HG03039 (cell line): ENCODE data around the gene TMEM243.
"Not testable (repeated sequence)": the region's sequence is repeated elsewhere in the genome, so short reads cannot be mapped to it uniquely, and the experiment has no call there.

ENCODE experiments used
- ATAC-seq: cut with Tn5 transposase; IDR thresholded peaks from one replicate; pipeline ENCODE4 v1.9.1; 2021; ENCODE audit warnings: mild to moderate bottlenecking, moderate library complexity; ENCODE audit not compliant: unreplicated experiment

TMEM243 gene, protein sequence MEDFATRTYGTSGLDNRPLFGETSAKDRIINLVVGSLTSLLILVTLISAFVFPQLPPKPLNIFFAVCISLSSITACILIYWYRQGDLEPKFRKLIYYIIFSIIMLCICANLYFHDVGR

DNA sequence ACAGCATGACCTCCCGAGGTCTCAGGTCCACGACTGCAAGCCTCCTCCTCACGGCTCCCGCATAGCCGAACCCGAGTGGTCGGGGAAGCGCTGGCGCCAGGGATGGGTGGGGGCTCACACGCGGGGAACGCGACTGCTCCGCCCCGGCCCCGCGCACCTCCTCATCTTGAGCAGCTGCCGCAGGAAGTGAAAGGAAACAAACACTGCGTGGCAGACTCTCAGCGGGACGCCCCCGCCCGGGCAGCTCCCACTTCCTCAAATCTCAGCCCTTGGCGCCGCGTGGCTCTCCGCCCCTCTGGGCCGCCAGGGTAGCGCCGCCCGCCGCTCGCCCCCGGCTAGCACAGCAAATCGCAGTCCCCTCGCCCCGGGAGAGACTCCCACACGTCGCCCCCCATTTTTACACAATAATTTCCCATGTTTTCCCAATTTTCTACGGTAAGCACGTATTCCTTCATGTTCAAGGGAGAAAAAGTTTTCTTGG, at the start of gene TMEM243:
TMEM243 (minus strand) TSS at position 188 of the 481 bp plus-strand sequence. CDS start 229 bp downstream, outside the sequence.
- ATAC-seq: peak; percentile 43

DNA sequence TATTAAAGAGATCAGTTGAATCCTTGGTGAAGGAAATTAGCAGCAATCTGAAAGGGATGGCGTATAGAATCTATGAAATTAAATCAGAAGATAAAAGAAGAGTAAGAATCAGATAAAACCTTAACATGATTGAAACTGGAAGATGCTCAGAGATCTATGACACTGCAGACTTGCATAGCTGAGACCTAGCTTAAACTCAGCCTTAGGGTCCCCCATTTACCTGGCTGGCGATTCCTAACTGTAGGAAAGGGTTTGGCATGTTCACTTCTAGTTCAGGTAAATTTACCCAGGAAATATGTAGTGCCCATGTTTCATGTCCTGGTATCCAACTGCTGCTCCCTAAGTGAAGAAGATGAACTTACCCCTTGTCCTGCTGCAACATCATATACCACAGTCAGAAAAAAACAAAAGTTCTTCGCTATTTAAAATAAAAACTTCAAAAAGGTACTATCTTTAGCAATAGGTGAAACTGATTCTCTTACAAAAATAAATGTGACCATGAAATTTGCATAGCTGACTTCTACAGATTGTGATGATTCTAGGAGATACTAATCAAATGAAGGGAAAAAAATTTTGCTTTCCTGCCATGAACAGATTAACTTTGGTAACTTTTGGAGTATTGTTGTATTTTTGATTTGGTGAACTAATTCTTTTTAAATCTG, 47.8 kb upstream of the TMEM243 start:
- ATAC-seq: peak; percentile 73

DNA sequence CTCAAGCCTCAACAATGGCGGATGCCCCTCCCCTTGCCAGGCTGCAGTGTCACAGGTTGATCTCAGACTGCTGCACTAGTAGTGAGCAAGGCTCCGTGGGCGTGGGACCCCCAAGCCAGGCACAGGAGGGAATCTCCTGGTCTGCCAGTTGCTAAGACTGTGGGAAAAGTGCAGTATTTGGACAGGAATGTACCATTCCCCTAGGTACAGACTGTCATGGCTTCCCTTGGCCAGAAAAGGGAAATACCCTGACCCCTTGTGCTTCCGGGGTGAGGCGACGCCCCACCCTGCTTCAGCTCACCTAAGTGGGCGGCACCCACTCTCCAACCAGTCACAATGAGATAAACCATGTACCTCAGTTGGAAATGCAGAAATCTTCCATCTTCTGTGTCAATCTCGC, 44.0 kb upstream of the TMEM243 start:
- ATAC-seq: no peak

DNA sequence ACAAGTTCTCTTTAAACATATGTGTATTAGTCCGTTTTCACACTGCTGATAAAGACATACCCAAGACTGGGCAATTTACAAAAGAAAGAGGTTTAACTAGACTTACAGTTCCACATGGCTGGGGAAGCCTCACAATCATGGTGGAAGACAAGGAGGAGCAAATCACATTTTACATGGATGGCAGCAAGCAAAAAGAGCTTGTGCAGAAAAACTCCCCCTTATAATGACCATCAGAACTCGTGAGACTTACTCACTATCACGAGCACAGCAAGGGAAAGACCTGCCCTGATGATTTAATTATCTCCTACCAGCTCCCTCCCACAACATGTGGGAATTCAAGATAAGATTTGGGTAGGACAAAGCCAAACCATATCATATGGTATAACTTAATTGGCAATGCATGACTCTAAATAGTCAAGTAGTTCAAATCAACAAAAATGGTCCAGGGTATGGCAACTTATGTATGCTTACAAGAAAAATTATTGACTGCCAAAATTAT, 34.1 kb upstream of the TMEM243 start:
- ATAC-seq: no peak

DNA sequence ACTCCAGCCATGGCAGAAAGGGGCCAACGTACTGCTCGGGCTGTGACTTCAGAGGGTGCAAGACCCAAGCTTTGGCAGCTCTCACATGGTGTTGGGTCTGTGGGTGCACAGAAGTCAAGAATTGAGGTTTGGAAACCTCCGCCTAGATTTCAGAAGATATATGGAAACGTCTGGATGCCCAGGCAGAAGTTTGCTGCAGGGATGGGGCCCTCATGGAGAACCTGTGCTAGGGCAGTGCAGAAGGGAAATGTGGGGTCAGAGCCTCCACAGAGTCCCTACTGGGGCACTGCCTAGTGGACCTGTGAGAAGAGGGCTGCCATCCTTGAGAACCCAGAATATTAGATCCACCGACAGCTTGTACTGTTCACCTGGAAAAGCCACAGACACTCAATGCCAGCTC, 26.1 kb upstream of the TMEM243 start:
- not testable (repeated sequence) for ATAC-seq

DNA sequence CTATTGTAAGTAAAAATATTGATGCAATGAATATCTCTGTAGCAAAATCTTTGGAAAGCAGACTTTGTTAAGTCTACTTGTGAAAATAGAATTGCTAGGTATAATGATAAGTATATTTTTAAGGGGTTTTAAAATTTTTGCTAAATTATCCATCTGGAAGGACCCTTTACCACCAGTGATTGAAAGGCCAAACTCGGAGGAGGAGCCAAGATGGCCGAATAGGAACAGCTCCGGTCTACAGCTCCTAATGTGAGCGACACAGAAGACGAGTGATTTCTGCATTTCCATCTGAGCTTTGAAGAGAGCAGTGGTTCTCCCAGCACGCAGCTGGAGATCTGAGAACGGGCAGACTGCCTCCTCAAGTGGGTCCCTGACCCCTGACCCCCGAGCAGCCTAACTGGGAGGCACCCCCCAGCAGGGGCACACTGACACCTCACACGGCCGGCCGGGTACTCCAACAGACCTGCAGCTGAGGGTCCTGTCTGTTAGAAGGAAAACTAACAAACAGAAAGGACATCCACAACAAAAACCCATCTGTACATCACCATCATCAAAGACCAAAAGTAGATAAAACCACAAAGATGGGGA, 19.0 kb upstream of the TMEM243 start:
- ATAC-seq: not testable (repeated sequence)

DNA sequence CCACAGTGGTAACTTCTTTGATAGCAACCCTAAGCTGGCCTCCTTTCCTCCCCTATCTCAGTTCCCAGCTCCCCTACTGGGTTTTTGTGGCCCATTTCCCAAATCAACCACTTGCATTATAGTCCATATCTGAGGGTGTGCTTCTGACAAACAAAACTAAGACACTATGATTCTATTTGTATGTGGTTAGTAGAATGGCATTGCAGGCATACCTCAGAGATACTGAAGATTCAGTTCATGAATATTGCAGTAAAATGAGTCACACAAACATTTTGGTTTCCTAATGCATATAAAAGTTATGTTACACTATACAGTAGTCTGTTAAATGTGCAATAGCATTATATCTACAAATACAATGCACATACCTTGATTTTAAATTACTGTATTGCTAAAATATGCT, 15.4 kb upstream of the TMEM243 start:
- ATAC-seq: no peak

DNA sequence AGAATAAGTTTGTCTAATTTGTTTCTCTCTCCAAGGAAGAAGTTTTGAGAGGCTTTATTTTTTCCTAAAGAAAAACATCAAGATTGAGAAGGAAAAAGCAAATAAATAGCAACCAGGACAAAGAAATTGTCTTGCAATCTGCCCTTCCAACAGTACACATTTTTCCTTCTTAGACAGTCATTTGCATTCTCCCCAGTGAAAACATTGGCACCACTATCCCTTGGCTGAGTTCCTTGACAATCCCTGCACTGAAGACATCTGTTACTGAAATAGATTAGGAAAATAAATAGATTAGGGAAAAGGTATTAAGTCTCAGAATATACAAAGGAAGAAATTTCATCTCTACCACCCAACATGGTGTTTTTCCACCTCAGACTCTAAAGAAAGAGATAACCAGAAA, 12.2 kb upstream of the TMEM243 start:
- no peak for ATAC-seq

DNA sequence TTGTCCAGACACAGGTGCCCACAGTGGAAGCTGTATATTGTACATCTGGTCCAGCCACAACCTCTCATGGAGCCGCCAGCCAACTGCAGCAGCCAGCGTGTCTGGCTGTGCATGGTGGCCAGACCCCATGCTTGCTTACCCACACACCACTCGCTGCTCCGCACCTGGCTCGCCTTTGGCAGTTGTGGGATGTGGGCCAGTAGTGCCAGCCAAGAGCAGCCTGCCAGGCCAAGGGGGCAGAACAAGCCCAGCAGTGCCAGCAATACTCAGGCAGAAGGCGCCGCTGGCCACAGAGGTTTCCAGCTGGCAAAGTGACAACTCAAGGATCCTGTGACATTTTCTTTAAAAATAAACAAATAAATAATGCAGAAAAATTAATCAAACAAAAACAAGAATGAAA, 11.7 kb upstream of the TMEM243 start:
- no peak for ATAC-seq

DNA sequence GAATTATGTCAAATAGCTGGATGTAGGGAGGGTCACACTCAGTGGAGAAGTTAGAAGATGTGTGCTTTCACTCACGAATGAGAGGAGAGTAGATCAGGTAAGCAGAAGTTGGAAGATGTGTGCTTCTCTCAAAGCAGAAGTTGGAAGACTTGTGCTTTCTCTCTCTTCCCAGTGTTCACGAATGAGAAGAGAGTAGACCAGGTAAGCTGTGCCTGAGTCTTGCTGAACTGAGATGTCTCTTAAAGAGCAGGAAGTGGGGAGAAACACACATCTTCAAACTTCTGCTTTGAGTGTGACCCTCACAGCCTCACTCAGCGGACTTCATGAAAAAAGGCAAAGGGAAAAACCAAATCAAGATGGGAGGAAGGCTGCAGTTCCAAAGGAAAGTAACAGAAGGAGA, 7.0 kb upstream of the TMEM243 start:
- ATAC-seq: peak; percentile 60

DNA sequence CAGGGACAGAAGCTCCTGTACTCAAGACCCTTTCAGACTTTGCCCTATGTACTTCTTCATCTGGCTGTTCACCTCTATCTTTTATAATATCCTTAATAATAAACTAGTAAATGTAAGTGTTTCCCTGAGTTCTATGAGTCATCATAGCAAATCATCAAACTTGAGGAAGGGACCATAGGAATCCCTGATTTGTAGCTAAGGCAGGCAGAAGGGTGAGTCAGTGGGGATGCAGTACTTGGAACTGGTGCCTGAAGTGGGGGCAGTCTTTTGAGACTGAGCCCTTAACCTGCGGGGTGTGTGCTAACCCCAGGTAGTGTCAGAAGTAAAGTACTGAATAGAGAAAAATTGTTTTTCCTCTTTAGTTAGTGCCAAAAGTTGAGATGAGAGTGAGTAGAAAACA, 6.2 kb upstream of the TMEM243 start:
- no peak for ATAC-seq

DNA sequence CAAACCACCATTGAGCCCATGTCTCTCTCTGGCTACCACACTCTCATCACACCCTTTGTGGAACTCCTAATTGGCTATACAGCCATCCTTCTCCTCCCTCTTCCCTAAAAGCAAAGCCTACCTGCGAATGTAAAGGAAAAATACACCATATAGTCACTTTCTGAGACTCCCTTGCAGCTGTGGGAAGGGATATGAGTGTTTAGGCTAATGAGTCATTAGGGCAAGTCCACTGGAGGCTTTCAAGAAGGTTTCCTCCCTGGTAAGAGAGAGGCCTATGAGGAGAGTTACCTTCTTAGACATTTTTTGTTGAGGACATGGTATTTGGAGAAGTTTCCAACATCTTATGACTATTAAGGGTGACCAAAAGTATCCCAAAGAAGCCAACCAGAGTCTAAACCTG, 4.1 kb upstream of the TMEM243 start:
- ATAC-seq: no peak

DNA sequence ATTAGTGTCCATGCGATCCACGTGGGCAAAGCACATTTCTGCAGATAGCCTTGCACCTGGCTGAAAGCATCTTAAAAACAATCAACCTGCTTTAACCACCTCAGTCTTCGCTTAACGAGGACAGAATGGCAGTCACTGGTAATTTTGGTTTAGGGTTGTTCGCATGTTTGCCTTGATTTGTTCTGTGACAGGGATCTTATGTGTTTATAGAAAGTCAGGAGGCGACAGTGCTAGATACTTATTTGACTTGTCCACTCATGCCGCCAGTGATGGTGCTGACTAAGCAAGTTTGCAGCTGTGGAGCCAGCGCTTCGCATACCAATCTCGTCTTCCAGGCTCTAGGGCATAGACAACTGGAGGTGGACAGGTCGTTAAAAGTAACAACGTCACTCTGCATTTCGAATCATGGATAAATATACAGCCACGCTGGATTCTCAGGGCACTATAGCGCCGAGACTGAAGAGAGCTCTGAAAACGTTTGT, 1.2 kb upstream of the TMEM243 start:
- no peak for ATAC-seq

DNA sequence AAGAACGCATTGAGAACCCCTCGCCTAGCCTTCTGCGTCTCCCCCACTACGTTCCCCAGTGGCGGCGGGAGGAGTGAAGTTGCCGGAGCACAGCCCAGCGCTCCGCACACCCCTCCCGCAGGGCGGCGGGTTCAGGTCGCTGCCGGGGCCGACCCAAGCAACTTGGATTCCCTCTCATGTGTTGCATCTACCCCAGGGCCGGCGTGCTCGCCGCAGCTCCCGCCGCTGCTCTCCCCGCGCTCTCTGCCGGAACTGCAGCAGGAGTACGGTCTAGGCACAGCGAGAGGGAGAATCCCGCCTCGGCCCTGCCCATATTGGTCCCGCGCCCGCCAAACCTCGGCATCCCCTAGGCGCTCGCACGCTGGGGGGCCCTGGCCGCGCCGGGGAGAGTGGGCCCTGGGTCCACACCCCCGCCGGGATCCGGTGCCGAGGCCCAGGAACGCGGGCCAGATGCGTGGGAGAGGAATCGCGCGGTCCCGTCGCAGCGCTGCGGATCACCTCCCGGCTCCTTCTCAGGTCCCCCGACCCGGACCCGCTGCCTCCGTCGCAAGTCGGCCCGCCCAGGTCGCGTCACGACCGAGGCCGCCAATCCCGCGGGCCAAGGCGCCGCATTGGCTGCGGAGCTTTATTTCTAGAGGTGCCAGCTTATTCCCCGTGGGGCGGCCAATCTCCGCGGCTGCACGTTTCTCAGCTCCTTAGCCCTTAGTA, 648 bp upstream of the TMEM243 start:
- ATAC-seq: peak; percentile 32

DNA sequence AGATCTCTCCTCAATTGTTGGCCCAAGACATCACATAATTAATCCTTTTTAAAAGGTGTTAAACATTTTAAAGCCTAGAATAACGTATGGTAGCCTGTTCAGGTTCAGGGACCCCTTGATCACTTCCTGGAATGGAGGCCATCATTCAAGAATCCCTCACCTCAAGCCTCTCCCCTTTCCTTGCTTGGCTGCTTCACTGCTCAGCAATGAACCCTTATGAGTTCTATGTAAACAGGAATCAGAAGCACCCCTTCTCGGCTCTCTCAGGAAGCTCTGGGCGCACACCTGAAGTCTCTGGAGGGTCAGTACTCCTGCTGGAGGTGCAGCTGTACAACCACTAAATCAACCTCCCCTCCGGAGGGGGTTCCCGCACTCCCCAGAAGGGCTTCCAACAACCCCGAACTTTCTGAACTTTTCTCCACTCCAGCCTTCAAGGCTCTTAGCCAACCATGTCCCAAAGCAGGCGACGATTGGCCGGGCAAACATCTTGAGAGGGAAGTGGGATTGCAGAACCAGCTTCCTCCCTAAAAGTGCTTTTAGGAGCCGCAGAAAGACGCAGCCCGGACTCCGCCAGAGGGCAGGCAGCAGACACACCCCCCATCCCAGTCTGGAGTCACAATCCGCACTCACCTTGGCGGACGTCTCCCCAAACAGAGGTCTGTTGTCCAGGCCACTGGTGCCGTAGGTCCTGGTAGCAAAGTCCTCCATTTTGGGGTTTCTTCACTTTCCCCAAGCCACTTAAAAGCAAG, 562 bp downstream of the TMEM243 start:
- no peak for ATAC-seq

DNA sequence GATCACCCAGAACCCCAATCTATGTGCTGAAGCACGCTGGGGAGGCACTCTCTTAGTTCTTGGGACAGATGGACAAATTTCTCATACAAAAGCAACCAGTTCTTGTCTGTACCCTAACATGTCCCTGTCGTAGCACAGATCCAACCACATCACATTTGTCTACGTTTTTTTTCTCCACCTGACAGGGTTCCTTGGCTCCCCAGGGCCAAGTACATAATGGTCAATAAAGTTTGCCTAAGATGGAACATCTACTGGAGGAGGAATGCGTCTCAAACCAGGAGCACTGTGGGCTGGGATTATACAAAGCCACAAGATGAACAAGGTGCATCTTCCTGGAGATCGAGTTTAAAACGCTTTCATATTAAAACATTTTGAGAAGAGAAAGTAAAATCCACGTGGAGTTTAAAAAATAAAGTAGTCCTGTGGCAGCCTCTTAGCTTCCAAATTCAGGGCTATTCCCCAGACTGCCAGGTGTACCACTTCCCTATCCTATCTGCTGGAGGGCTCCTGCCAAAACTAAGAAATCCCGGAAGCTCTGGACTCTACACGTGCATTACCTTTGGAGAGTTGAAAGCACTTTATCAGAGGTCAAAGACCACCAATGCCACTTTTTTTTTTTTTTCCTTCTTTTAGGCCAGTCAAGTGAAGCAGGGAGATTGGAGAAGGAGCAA, 1.4 kb downstream of the TMEM243 start:
- ATAC-seq: no peak

DNA sequence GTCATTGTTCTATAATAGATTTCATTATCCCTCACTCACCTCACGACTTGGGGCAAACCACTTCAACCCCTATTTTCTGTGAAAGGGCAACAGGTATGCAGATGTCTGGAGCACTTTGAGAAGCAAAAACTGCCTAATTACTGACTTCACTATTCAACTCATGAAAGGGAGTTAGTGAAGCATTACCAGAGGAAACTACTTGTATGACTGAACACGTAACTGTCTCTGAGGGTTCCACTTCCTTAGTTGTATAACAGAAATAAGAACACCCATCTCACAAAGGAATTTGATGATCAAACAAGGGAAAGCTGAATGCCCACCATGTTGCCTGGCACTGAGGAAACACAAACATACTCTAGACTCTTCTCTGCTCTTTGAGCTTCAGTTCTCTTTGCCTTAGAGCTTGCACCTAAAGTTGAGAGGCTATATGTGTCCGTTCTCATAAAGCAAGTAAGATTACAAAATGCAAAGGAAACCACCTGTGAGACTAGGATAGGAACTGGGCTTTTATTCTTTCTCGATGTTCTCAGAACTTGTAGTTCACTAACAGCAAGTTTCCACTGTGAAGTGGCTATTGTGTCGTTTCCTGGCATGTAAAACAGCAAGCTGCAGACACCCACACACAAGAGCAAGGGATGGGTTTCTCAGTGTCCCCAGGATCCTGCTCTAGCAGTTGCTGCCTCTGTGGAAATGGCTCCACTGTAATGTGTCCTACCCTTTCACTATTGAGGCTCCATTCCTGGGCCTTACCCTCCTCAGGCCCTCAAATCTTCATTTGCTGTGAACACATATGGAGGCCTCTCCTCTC, 2.6 kb downstream of the TMEM243 start:
- peak; percentile 45 for ATAC-seq

DNA sequence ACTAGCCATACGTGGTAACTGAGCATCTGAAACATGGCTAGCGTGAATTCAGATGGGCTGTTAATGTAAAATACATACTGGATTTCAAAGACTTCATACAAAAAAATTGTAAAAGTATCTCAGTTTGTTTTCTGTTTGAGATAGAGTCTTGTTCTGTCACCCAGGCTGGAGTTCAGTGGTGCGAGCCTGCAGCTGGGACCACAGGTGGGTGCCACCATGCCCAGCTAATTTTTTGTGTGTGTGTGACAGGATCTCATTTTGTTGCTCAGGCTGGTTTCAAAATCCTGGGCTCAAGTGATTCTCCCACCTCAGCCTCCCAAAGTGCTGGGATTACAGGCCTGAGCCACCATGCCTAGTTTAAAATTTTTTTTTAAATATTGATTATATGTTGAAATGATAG, 4.5 kb downstream of the TMEM243 start:
- no peak for ATAC-seq

DNA sequence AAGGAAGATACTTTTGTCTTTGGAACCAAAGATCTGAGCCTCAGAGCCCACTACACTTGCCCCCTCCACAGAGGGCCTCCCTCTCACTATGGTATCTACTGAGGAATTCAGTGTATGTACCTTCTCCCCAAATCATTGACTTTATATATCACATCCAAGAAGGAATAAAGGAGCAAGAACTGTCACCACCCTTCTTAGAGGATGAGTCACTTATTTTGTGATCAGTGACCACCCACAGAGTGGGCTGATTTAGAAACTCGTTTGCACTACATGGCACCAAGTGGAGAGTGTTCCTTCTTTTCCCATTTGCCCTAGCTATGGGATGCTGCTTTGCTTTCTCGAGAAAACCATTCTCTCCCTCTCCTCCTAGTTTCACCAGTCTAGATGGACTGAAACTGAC, 5.7 kb downstream of the TMEM243 start:
- no peak for ATAC-seq
